Endothelial cell of umbilical vein (primary cell): ENCODE data around the gene HK3. TPM values are rescaled to one million over a fixed set of nuclear protein-coding genes. Genes with fewer than 3 reads are reported as not detected.

ENCODE experiments used
- BruUV-seq: library from RNA; stranded (reverse); fragments of 400-500 nt; replicated peaks from 2 replicates; lab custom pipeline; 2021; lab: Mats Ljungman, UMichigan
- CTCF ChIA-PET: fragments of 300-600, 350-600 bp; sonication (Branson Sonifier 250); formaldehyde crosslinking; loops from one replicate; lab custom pipeline; 2021; ENCODE audit warnings: antibody characterized with exemption, inconsistent platforms; lab: Charles Lee
- POLR2A ChIA-PET: fragments of 300-600, 350-600 bp; sonication (Branson Sonifier 250); formaldehyde crosslinking; loops from one replicate; lab custom pipeline; 2021; ENCODE audit warnings: antibody characterized with exemption, inconsistent platforms; lab: Charles Lee
- DNase-seq: peaks from one replicate; pipeline ENCODE4 v3.0.0-alpha.2; 2011; ENCODE audit warnings: low read depth, low spot score
- FAIRE-seq: peaks from 2 replicates; lab custom pipeline; 2011; peaks lifted over from hg19 to GRCh38; lab: Jason Lieb, UNC
- H2AFZ ChIP-seq: 2 replicates; pipeline ENCODE4 v1.6.0; 2012; ENCODE audit warnings: low read depth, low read length, control low read depth, inconsistent platforms
- H3K27ac ChIP-seq: 2 replicates; pipeline ENCODE4 v1.5.1; 2011; ENCODE audit warnings: low read depth, mild to moderate bottlenecking, control low read depth, low read length, moderate library complexity; ENCODE audit not compliant: insufficient read depth
- H3K27me3 ChIP-seq, 2 experiments: 2 replicates each; pipeline versions ENCODE4 v1.6.0 to v1.6.1; 2011; ENCODE audit warnings: low read length in 2 of 2, mixed read lengths in 1 of 2; ENCODE audit not compliant: control insufficient read depth in 2 of 2, insufficient read depth in 2 of 2
- H3K36me3 ChIP-seq, 2 experiments: 2 replicates in 1 of 2; 3 replicates in 1 of 2; pipeline ENCODE4 v1.5.1; 2011; ENCODE audit warnings: low read length in 2 of 2, mild to moderate bottlenecking in 1 of 2, moderate library complexity in 1 of 2; ENCODE audit not compliant: control insufficient read depth in 2 of 2, insufficient read depth in 2 of 2; ENCODE audit errors: extremely low read depth in 1 of 2
- H3K4me1 ChIP-seq: 3 replicates; pipeline ENCODE4 v1.5.1; 2011; ENCODE audit warnings: mild to moderate bottlenecking, low read length; ENCODE audit not compliant: control insufficient read depth, insufficient read depth; ENCODE audit errors: extremely low read depth
- H3K4me2 ChIP-seq: 2 replicates; pipeline ENCODE4 v1.6.1; 2011; ENCODE audit warnings: low read length, control low read depth, mixed read lengths; ENCODE audit not compliant: insufficient read depth
- H3K4me3 ChIP-seq, 3 experiments: fragments of 200-600 bp in 1 of 3; sonication (generic), shearing (Covaris generic) in 1 of 3; replicated peaks in 1 of 3; 2 replicates each; pipeline ENCODE4 v1.5.1; 2011 to 2016; ENCODE audit warnings: control low read depth in 3 of 3, low read length in 3 of 3, mild to moderate bottlenecking in 2 of 3, inconsistent platforms in 1 of 3, low read depth in 1 of 3, moderate library complexity in 1 of 3; ENCODE audit not compliant: insufficient read depth in 1 of 3
- H3K79me2 ChIP-seq: 2 replicates; pipeline ENCODE4 v1.6.0; 2012; ENCODE audit warnings: low read length, inconsistent platforms; ENCODE audit not compliant: control insufficient read depth, insufficient read depth
- H3K9ac ChIP-seq: replicated peaks from 2 replicates; pipeline ENCODE3; 2011; ENCODE audit warnings: low read length, control low read depth; ENCODE audit not compliant: insufficient read depth; ENCODE audit errors: extremely low read depth
- H3K9me1 ChIP-seq: replicated peaks from 3 replicates; pipeline ENCODE4 v1.6.0; 2011; ENCODE audit warnings: mild to moderate bottlenecking, low read length; ENCODE audit not compliant: control insufficient read depth, insufficient read depth; ENCODE audit errors: extremely low read depth
- H3K9me3 ChIP-seq: replicated peaks from 2 replicates; pipeline ENCODE4 v1.5.1; 2012; ENCODE audit warnings: low read length, inconsistent platforms; ENCODE audit not compliant: control insufficient read depth, insufficient read depth
- H4K20me1 ChIP-seq: replicated peaks from 2 replicates; pipeline ENCODE3; 2011; ENCODE audit warnings: mild to moderate bottlenecking, low read length; ENCODE audit not compliant: control insufficient read depth, insufficient read depth; ENCODE audit errors: extremely low read depth
- CTCF ChIP-seq, 2 donors: IDR thresholded peaks; 1 replicate in 1 of 2; 2 replicates in 1 of 2; pipeline ENCODE4 v1.5.1; 2011; ENCODE audit warnings: low read length in 2 of 2, mild to moderate bottlenecking in 2 of 2, moderate library complexity in 2 of 2, control low read depth in 1 of 2, inconsistent platforms in 1 of 2, low read depth in 1 of 2; ENCODE audit not compliant: insufficient read depth in 1 of 2; ENCODE audit errors: extremely low read depth in 1 of 2
- EZH2 ChIP-seq: IDR thresholded peaks from 2 replicates; pipeline ENCODE4 v1.6.1; 2012; ENCODE audit warnings: borderline replicate concordance, low read depth, mild to moderate bottlenecking, moderate library complexity, low read length, inconsistent platforms; ENCODE audit not compliant: severe bottlenecking
- FOS ChIP-seq: IDR thresholded peaks from 2 replicates; pipeline ENCODE4 v1.6.1; 2011; ENCODE audit warnings: mild to moderate bottlenecking, low read length, moderate library complexity, borderline replicate concordance; ENCODE audit not compliant: insufficient read depth
- GATA2 ChIP-seq: IDR thresholded peaks from 2 replicates; pipeline ENCODE4 v1.7.0; 2011; ENCODE audit warnings: low read depth, mild to moderate bottlenecking, moderate library complexity, mixed read lengths, low read length; ENCODE audit not compliant: insufficient read length, insufficient read depth
- JUN ChIP-seq: IDR thresholded peaks from 2 replicates; pipeline ENCODE4 v1.6.1; 2011; ENCODE audit warnings: borderline replicate concordance, low read depth; ENCODE audit not compliant: insufficient read length, insufficient read depth
- MAX ChIP-seq: IDR thresholded peaks from 2 replicates; pipeline ENCODE4 v1.6.1; 2011; ENCODE audit not compliant: insufficient read depth, insufficient read length
- MYC ChIP-seq: IDR thresholded peaks from one replicate; pipeline ENCODE4 v1.6.1; 2011; ENCODE audit warnings: mild to moderate bottlenecking, low read depth, low read length
- POLR2A ChIP-seq: IDR thresholded peaks from 2 replicates; pipeline ENCODE4 v1.6.1; 2012; ENCODE audit warnings: low read depth, mild to moderate bottlenecking, control low read depth, low read length
- POLR2AphosphoS5 ChIP-seq: IDR thresholded peaks from 2 replicates; pipeline ENCODE4 v1.6.1; 2012; ENCODE audit warnings: low read depth, mild to moderate bottlenecking, control low read depth, low read length, moderate library complexity; ENCODE audit not compliant: insufficient read depth
- dilution Hi-C: fragments of 300-500 bp; cut with MboI; formaldehyde crosslinking; loops from one replicate; pipeline ENCODE4 v1.15.0; 2019; ENCODE audit warnings: low sequenced_read_pairs; ENCODE audit not compliant: extremely low pct_ligation_motif_present
- intact Hi-C: fragments of 100-400 bp; cut with micrococcal nuclease; formaldehyde crosslinking; loops from one replicate; pipeline ENCODE4 v1.10.0; 2022
- polyA plus RNA-seq, 4 experiments: library from polyadenylated mRNA; depleted of rRNA in 3 of 4; stranded (reverse) in 3 of 4; unstranded in 1 of 4; fragments of >200 nt; gene quantifications; 2 replicates each; pipeline versions ENCODE4 v1.2.1 to v1.2.3, GENCODE V29; 2011 to 2012; ENCODE audit warnings: missing spikeins in 1 of 4
- total RNA-seq: library from RNA; stranded (reverse); gene quantifications from 2 replicates; pipeline ENCODE4 v1.2.3, GENCODE V29; 2021

Gene HK3
- total and polyA plus RNA-seq, 2 donors (not counting 3 experiments of a cell fraction or from before 2014, with no cell fraction given) = not detected

- no TSS peak for BruUV-seq
- no peak overlapping the region for H3K9ac ChIP-seq
- no peaks in the 10 kb centered on the region for H3K4me1 ChIP-seq
- H2AFZ ChIP-seq = no peak overlapping the region
- CTCF ChIA-PET = no interaction called here
- no peak overlapping the region for H3K4me3 ChIP-seq
- no peaks in the 10 kb centered on the region for H3K9me3 ChIP-seq
- DNase-seq = no peak
- dilution Hi-C loops = no loop called here
- intact Hi-C loops = no loop called here
- H3K27ac ChIP-seq = no peak overlapping the region
- no peaks in the 10 kb centered on the region for H3K36me3 ChIP-seq
- FAIRE-seq = no peak
- H3K27me3 ChIP-seq = no peaks in the 10 kb centered on the region
- H4K20me1 ChIP-seq = no peaks in the 10 kb centered on the region
- POLR2A ChIA-PET = no interaction called here
- H3K79me2 ChIP-seq = no peaks in the 10 kb centered on the region
- no peak for TF ChIP-seq FOS
- no peak for TF ChIP-seq MAX
- no peak for TF ChIP-seq MYC
- no peak for TF ChIP-seq JUN
- TF ChIP-seq EZH2 = no peak
- no peak for TF ChIP-seq CTCF (IDR thresholded peaks at IDR 0.05; ENCODE audit: extremely low read depth in 1 of 2, insufficient read depth in 1 of 2, low read depth in 1 of 2, low read length in 2 of 2)
- TF ChIP-seq POLR2A = no peak
- TF ChIP-seq POLR2AphosphoS5 = no peak
- no peak for TF ChIP-seq GATA2
- H3K4me2 ChIP-seq = no peak overlapping the region
- H3K9me1 ChIP-seq = no peaks in the 10 kb centered on the region
Observed at GRCh38 chr5:176847148-176847547, 52.0 kb downstream of the HK3 start.
